ENCODE measurements around the gene PTGFR.

The PTGFR gene

GRCh38 chr1:78490861-78491450 lies at the start of gene PTGFR:
Gene PTGFR (plus strand): TSS chr1:78490974. CDS start chr1:78492744, 1,770 bp downstream.
- DNase-seq, result no peak

GRCh38 chr1:78441921-78442320 lies 48.9 kb upstream of the PTGFR start:
- DNase-seq, result no peak

- DNase-seq, result no peak
Observed at GRCh38 chr1:78447086-78447485, 43.7 kb upstream of the PTGFR start.

- no peak for DNase-seq
Observed at GRCh38 chr1:78464449-78464891, 26.3 kb upstream of the PTGFR start.

GRCh38 chr1:78465143-78465542 lies 25.6 kb upstream of the PTGFR start:
- no peak for DNase-seq

- DNase-seq, result no peak
Observed at GRCh38 chr1:78468521-78468920, 22.3 kb upstream of the PTGFR start.

- DNase-seq, result no peak
Observed at GRCh38 chr1:78469576-78469975, 21.2 kb upstream of the PTGFR start.

- no peak for DNase-seq
Observed at GRCh38 chr1:78471890-78472620, 18.7 kb upstream of the PTGFR start.

GRCh38 chr1:78472851-78473496 lies 17.8 kb upstream of the PTGFR start:
- DNase-seq, result no peak

GRCh38 chr1:78474092-78474491 lies 16.7 kb upstream of the PTGFR start:
- no peak for DNase-seq

GRCh38 chr1:78475888-78476610 lies 14.7 kb upstream of the PTGFR start:
- no peak for DNase-seq

GRCh38 chr1:78483903-78484302 lies 6.9 kb upstream of the PTGFR start:
- DNase-seq, result no peak

GRCh38 chr1:78491451-78492071 lies 787 bp downstream of the PTGFR start:
- DNase-seq, result no peak

- no peak for DNase-seq
Observed at GRCh38 chr1:78492386-78492950, 1.7 kb downstream of the PTGFR start.

GRCh38 chr1:78493451-78493850 lies 2.7 kb downstream of the PTGFR start:
- no peak for DNase-seq

- no peak for DNase-seq
Observed at GRCh38 chr1:78497201-78497600, 6.4 kb downstream of the PTGFR start.

GRCh38 chr1:78500529-78500928 lies 9.8 kb downstream of the PTGFR start:
- DNase-seq, result no peak

- no peak for DNase-seq
Observed at GRCh38 chr1:78501203-78501602, 10.4 kb downstream of the PTGFR start.

- DNase-seq, result no peak
Observed at GRCh38 chr1:78511334-78511733, 20.6 kb downstream of the PTGFR start.

GRCh38 chr1:78516716-78517115 lies 25.9 kb downstream of the PTGFR start:
- no peak for DNase-seq

- no peak for DNase-seq
Observed at GRCh38 chr1:78519446-78519845, 28.7 kb downstream of the PTGFR start.

GRCh38 chr1:78520216-78520615 lies 29.4 kb downstream of the PTGFR start:
- DNase-seq, result no peak

Measured in C1 segment of cervical spinal cord (tissue), 14 donors.